Keratinocyte (primary cell): ENCODE results near the gene POLR2L. TPM values are rescaled to one million over a fixed set of nuclear protein-coding genes. Genes with fewer than 3 reads are reported as not detected.

ENCODE experiments used
- DNase-seq: peaks from one replicate; pipeline ENCODE4 v3.0.0-alpha.2; 2011; ENCODE audit warnings: low read depth, missing footprints, low spot score
- FAIRE-seq: peaks from 2 replicates; lab custom pipeline; 2011; peaks lifted over from hg19 to GRCh38; lab: Jason Lieb, UNC
- H2AFZ ChIP-seq: 2 replicates; pipeline ENCODE4 v1.6.0; 2012; ENCODE audit warnings: low read length, control low read depth, inconsistent platforms; ENCODE audit not compliant: control insufficient read depth
- H3K27ac ChIP-seq: 2 replicates; pipeline ENCODE4 v1.5.1; 2011; ENCODE audit warnings: low read length; ENCODE audit not compliant: control insufficient read depth, insufficient read depth
- H3K27me3 ChIP-seq: 3 replicates; pipeline ENCODE4 v1.6.0; 2011; ENCODE audit warnings: low read length; ENCODE audit not compliant: control insufficient read depth, insufficient read depth; ENCODE audit errors: extremely low read depth
- H3K36me3 ChIP-seq, 2 experiments: 2 replicates in 1 of 2; 3 replicates in 1 of 2; pipeline ENCODE4 v1.5.1; 2011; ENCODE audit warnings: low read length in 2 of 2, mild to moderate bottlenecking in 1 of 2; ENCODE audit not compliant: control insufficient read depth in 2 of 2, insufficient read depth in 2 of 2; ENCODE audit errors: extremely low read depth in 1 of 2
- H3K4me1 ChIP-seq: 3 replicates; pipeline ENCODE4 v1.5.1; 2011; ENCODE audit warnings: low read length; ENCODE audit not compliant: control insufficient read depth, insufficient read depth; ENCODE audit errors: extremely low read depth
- H3K4me2 ChIP-seq: 3 replicates; pipeline ENCODE4 v1.6.0; 2011; ENCODE audit warnings: low read depth, low read length; ENCODE audit not compliant: control insufficient read depth, insufficient read depth; ENCODE audit errors: extremely low read depth
- H3K4me3 ChIP-seq, 3 experiments: fragments of 200-600 bp in 1 of 3; sonication (generic) in 1 of 3; 2 replicates in 2 of 3; 3 replicates in 1 of 3; pipeline ENCODE4 v1.5.1; 2011 to 2016; ENCODE audit warnings: low read length in 3 of 3, mild to moderate bottlenecking in 3 of 3, control low read depth in 2 of 3, inconsistent platforms in 1 of 3, low read depth in 1 of 3, mixed read lengths in 1 of 3, mixed run types in 1 of 3, moderate library complexity in 1 of 3; ENCODE audit not compliant: control insufficient read depth in 2 of 3, insufficient read depth in 2 of 3; ENCODE audit errors: extremely low read depth in 1 of 3
- H3K79me2 ChIP-seq: 2 replicates; pipeline ENCODE4 v1.6.0; 2012; ENCODE audit warnings: low read length; ENCODE audit not compliant: control insufficient read depth, insufficient read depth
- H3K9ac ChIP-seq: 3 replicates; pipeline ENCODE4 v1.6.0; 2011; ENCODE audit warnings: low read length; ENCODE audit not compliant: control insufficient read depth, insufficient read depth; ENCODE audit errors: extremely low read depth
- H3K9me1 ChIP-seq: 3 replicates; pipeline ENCODE4 v1.6.0; 2011; ENCODE audit warnings: low read length; ENCODE audit not compliant: control insufficient read depth, insufficient read depth; ENCODE audit errors: extremely low read depth
- H3K9me3 ChIP-seq: 2 replicates; pipeline ENCODE4 v1.5.1; 2012; ENCODE audit warnings: low read depth, low read length; ENCODE audit not compliant: control insufficient read depth
- H4K20me1 ChIP-seq: 3 replicates; pipeline ENCODE4 v1.6.0; 2011; ENCODE audit warnings: low read length; ENCODE audit not compliant: control insufficient read depth, insufficient read depth; ENCODE audit errors: extremely low read depth
- CTCF ChIP-seq, 3 experiments: IDR thresholded peaks in 1 of 3; conservative IDR thresholded peaks in 1 of 3; optimal IDR thresholded peaks in 1 of 3; 2 replicates in 2 of 3; 3 replicates in 1 of 3; pipeline versions ENCODE3 to v1.5.1; 2011; ENCODE audit warnings: low read length in 3 of 3, mild to moderate bottlenecking in 3 of 3, moderate library complexity in 2 of 3, control low read depth in 1 of 3, inconsistent platforms in 1 of 3; ENCODE audit not compliant: insufficient read depth in 2 of 3; ENCODE audit errors: extremely low read depth in 1 of 3
- EZH2 ChIP-seq: IDR thresholded peaks from one replicate; pipeline ENCODE4 v1.6.1; 2012; ENCODE audit warnings: inconsistent platforms, mild to moderate bottlenecking, low read length, moderate library complexity
- dilution Hi-C: fragments of 300-500 bp; cut with MboI; formaldehyde crosslinking; loops from one replicate; pipeline ENCODE4 v1.7.0; 2020; ENCODE audit warnings: low sequenced_read_pairs; ENCODE audit not compliant: extremely low pct_ligation_motif_present
- polyA plus RNA-seq, 5 experiments: library from polyadenylated mRNA; depleted of rRNA in 3 of 5; stranded (reverse) in 3 of 5; stranded (forward) in 1 of 5; unstranded in 1 of 5; fragments of >200 nt; gene quantifications; 1 replicate in 1 of 5; 2 replicates in 3 of 5; 3 replicates in 1 of 5; pipeline versions ENCODE4 v1.2.1 to v1.2.3, GENCODE V29; 2011 to 2012; ENCODE audit warnings: missing spikeins in 2 of 5, low read depth in 1 of 5, low replicate concordance in 1 of 5

Gene POLR2L
- polyA plus RNA-seq, 1 donor (not counting 4 experiments of a cell fraction or from before 2014, with no cell fraction given) = 145 TPM

GRCh38 chr11:862081-862661, 19.8 kb upstream of the POLR2L start:
- DNase-seq (no peak), FAIRE-seq (no peak)
- H3K4me1 ChIP-seq = peaks cover 4% of the 10 kb centered on the region
- H3K9me1 ChIP-seq = no peaks in the 10 kb centered on the region
- no peak overlapping the region for H3K4me2 ChIP-seq
- H3K27me3 ChIP-seq = no peaks in the 10 kb centered on the region
- no peak overlapping the region for H3K27ac ChIP-seq
- TF ChIP-seq CTCF (optimal IDR thresholded peaks at IDR 0.05 in 1 of 3, IDR thresholded peaks at IDR 0.05 in 1 of 3, conservative IDR thresholded peaks at IDR 0.05 in 1 of 3; ENCODE audit: extremely low read depth in 1 of 3, insufficient read depth in 2 of 3, low read length in 3 of 3) = no peak
- no peak for TF ChIP-seq EZH2
- H4K20me1 ChIP-seq = peaks cover 9% of the 10 kb centered on the region
- H3K9me3 ChIP-seq = no peaks in the 10 kb centered on the region
- H3K9ac ChIP-seq = no peak overlapping the region
- H2AFZ ChIP-seq = no peak overlapping the region
- dilution Hi-C loops = no loop called here
- H3K79me2 ChIP-seq = no peaks in the 10 kb centered on the region
- H3K4me3 ChIP-seq = no peak overlapping the region
- H3K36me3 ChIP-seq = peaks cover under 1 to 15% of the 10 kb centered on the region in 2 experiments

DNA sequence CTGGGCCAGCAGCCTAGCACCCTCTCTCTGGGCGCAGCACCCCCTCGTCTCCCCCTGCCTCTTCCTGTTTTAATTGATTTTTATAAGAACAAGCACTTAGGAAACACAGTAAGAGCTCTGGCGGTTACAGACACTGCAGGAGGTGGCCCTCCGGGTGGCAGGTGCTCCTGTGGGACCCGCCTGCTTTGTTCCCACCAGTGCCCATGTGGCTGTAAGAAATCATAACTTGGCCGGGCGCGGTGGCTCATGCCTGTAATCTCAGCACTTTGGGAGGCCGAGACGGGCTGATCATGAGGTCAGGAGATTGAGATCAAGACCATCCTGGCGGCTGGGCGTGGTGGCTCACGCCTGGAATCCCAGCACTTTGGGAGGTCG, 18.8 kb upstream of the POLR2L start:
- no peak overlapping the region for H3K9ac ChIP-seq
- H3K4me3 ChIP-seq = no peak overlapping the region
- no peaks in the 10 kb centered on the region for H3K27me3 ChIP-seq
- no peaks in the 10 kb centered on the region for H3K79me2 ChIP-seq
- TF ChIP-seq CTCF (optimal IDR thresholded peaks at IDR 0.05 in 1 of 3, IDR thresholded peaks at IDR 0.05 in 1 of 3, conservative IDR thresholded peaks at IDR 0.05 in 1 of 3; ENCODE audit: extremely low read depth in 1 of 3, insufficient read depth in 2 of 3, low read length in 3 of 3) = no peak
- TF ChIP-seq EZH2 = no peak
- no peaks in the 10 kb centered on the region for H3K9me1 ChIP-seq
- H3K36me3 ChIP-seq = peaks cover 6 to 10% of the 10 kb centered on the region in 2 experiments
- peaks cover 8% of the 10 kb centered on the region for H4K20me1 ChIP-seq
- dilution Hi-C loops = no loop called here
- H3K4me1 ChIP-seq = peaks cover 4% of the 10 kb centered on the region
- FAIRE-seq (no peak), DNase-seq (no peak)
- no peak overlapping the region for H3K27ac ChIP-seq
- no peak overlapping the region for H3K4me2 ChIP-seq
- no peaks in the 10 kb centered on the region for H3K9me3 ChIP-seq
- H2AFZ ChIP-seq = no peak overlapping the region
